Astrocyte of the spinal cord (primary cell): Measurements from ENCODE around the gene TTN.

Source experiments
- DNase-seq: peaks from one replicate; pipeline ENCODE4 v3.0.0; 2011; ENCODE audit warnings: low read depth, low spot score
- H3K4me3 ChIP-seq: 2 replicates; pipeline ENCODE4 v1.5.1; 2011; ENCODE audit warnings: low read depth, mild to moderate bottlenecking, low read length, moderate library complexity
- CTCF ChIP-seq: IDR thresholded peaks from 2 replicates; pipeline ENCODE4 v1.5.1; 2012; ENCODE audit warnings: low read depth, mild to moderate bottlenecking, low read length, inconsistent platforms
- in situ Hi-C: cut with HindIII; loops from 2 replicates; pipeline ENCODE4 v1.10.0; 2017; ENCODE audit warnings: low sequenced_read_pairs

The TTN gene

GRCh38 chr2:178523596-178524134 lies 283.6 kb downstream of the TTN start:
- peak overlapping the region; percentile 50 for H3K4me3 ChIP-seq

GRCh38 chr2:178522950-178523595 lies 284.1 kb downstream of the TTN start:
- in situ Hi-C loops = no loop called here
- peak overlapping the region; percentile 50 for H3K4me3 ChIP-seq
- peak; percentile 83 for DNase-seq
- TF ChIP-seq CTCF = peak; percentile 87

More at GRCh38 chr2:178523596-178524134, 283.6 kb downstream of the TTN start:
- no peak for TF ChIP-seq CTCF
- DNase-seq = no peak
- in situ Hi-C loops = no loop called here

- DNase-seq = no peak
- no peak overlapping the region for H3K4me3 ChIP-seq
- in situ Hi-C loops = no loop called here
- TF ChIP-seq CTCF = no peak
Measured at GRCh38 chr2:178521304-178522150, 285.7 kb downstream of the TTN start.

GRCh38 chr2:178517496-178517895 lies 289.7 kb downstream of the TTN start:
- no peak overlapping the region for H3K4me3 ChIP-seq
- DNase-seq = peak; percentile 9
- in situ Hi-C loops = no loop called here
- TF ChIP-seq CTCF = no peak

GRCh38 chr2:178514664-178515063 lies 292.6 kb downstream of the TTN start:
- peak; percentile 78 for DNase-seq
- in situ Hi-C loops = no loop called here
- TF ChIP-seq CTCF = no peak
- no peak overlapping the region for H3K4me3 ChIP-seq

- in situ Hi-C loops = no loop called here
- DNase-seq = peak; percentile 44
- H3K4me3 ChIP-seq = no peak overlapping the region
- TF ChIP-seq CTCF = no peak
Measured at GRCh38 chr2:178513876-178514275, 293.3 kb downstream of the TTN start.
